GM18873 (cell line): ENCODE data around the gene ABCA4.
"Not testable (repeated sequence)": the region's sequence is repeated elsewhere in the genome, so short reads cannot be mapped to it uniquely, and the experiment has no call there.

Experiments used
- ATAC-seq: cut with Tn5 transposase; IDR thresholded peaks from one replicate; pipeline ENCODE4 v1.9.1; 2021; ENCODE audit warnings: mild to moderate bottlenecking, moderate library complexity, moderate number of reproducible peaks; ENCODE audit not compliant: unreplicated experiment, low FRiP score

The ABCA4 gene

DNA sequence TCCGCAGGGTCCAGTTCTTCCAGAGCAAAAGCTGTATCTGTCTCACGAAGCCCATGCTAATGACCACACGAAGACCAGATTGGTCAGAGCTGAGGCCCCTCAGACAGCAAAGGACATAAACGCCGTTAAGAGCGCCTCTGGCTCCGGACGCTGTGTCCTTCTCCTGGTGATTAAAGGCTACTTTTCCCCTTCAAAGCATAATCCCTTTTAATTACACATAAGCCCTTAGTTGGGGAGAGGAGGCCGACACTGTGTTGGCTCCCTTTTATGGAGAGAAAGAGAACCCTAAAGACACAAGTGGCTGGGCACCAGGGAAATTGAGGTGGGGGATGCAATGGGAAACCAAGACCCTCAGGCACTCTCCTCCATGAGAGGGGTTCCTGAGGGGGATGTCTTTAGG, at the start of gene ABCA4:
Gene ABCA4 (minus strand): TSS at position 158 of the 400 bp plus-strand sequence. CDS start 103 bp downstream, at position 55.
- no peak for ATAC-seq

DNA sequence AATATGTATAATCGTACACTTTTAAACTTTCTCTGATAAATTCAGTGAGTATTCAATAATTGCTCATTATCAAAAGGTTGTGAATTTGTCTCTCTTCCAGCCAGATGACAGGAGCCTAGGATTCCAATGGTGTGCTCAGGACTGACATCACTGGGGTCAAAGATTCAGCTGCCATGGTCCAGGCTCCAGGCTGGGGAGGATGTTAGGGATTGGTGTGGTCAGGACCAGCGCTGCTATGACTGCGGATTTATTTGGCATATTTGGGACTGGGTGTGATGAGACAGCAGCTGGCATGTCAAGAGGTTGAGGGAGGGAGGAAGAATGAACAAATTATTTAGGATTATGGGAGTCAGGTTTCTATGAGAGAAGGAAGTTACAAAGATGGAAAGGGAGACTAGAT, 48.2 kb upstream of the ABCA4 start:
- ATAC-seq = no peak

DNA sequence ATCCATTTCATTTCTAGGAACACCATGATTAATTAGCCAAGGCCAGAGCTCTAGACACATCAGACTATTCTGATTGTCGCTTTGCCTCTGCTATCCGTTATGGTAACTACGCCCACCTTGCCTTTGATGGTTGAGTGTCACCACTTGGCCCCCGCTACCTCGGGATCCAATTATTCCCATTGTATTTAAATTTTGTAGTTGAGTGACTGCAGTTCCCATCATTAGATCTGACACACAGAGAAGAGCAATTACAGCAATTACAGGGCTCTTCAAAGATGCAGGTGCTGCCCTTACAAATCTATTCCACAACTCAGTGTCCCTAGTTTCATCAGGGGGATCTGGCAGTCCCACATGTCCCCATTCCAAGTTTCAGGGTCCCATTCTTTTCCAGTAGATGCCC, 44.9 kb upstream of the ABCA4 start:
- ATAC-seq = no peak

DNA sequence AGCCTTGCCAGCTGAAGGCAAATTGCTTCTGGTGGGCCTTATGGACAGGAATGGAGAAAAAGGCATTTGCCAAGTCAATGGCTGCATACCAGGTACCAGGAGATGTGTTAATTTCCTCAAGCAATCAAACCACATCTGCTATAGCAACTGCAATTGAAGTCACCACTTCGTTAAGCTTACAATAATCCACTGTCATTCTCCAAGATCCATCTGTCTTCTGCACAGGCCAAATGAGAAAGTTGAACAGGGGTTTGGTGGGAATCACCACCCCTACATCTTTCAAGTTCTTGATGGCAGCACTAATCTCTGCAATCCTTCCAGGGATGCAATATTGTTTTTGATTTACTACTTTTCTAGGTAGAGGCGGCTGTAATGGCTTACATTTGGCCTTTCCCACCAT, 43.9 kb upstream of the ABCA4 start:
- ATAC-seq = not testable (repeated sequence)

DNA sequence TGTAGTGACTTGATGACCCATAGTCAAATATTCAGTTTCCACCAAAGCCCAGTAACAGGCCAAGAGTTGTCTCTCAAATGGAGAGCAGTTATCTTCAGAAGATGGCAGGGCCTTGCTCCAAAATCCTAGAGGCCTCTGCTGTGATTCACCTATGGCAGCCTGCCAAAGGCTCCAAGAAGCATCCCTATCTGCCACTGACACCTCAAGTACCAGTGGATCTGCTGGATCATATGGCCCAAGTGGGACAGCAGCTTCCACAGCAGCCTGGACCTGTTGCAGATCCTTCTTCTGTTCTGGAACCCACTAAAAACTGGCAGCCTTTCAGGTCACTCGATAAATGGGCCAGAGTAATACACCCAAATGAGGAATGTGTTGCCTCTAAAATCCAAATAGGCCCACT, 43.2 kb upstream of the ABCA4 start:
- ATAC-seq = not testable (repeated sequence)

DNA sequence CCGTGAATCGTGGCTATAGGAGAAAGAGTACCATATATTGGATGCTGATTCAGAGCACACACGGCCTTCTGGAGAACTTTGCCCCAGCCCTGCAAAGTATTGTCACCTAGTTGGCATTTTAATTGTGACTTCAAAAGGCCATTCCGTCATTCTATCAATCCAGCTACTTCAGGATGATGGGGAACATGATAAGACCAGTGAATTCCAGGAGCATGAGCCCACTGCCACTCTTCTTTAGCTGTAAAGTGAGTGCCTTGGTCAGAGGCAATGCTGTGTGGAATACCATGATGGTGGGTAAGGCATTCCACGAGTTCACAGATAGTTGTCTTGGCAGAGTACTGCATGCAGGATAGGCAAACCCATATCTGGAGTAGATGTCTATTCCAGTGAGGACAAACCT, 42.3 kb upstream of the ABCA4 start:
- not testable (repeated sequence) for ATAC-seq

DNA sequence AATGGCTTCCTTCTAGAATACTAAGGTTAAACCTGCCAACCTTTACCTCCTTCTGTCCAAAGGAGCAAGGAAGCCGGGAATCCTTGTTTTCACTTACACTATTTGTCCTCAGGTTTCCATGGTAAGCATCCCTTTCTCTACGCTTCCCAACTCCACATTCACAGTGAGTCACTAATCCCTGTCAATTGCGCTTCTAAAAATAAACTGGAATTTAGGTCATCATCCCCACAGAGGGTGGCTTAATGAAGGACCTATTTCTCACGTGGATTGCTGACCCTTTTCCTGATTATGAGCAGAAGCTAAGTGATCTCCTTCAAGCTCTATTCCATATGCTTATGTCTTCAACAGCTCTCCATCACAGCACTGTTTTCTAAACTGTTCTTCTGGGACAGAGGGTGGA, 39.9 kb upstream of the ABCA4 start:
- ATAC-seq = no peak

- no peak for ATAC-seq
Measured at GRCh38 chr1:94156096-94156625, 35.2 kb upstream of the ABCA4 start.

DNA sequence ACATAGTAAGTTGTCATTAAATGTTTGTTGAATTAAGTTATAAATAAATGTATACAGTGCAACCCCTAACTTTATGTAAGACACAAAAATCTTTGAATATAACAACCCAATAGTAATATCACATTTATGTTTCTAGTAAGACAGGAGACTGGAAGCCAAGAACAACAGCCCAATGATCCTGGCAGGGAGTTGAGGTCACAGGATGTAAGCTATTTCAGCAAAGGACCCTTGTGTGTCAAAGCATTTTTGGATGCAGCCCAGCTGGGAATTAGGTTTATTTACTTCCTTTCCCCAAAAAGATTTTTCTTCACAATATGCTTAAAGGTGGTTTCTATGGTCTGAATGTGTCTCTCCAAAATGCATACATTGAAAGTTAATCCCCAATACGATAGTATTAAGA, 34.0 kb upstream of the ABCA4 start:
- no peak for ATAC-seq

- no peak for ATAC-seq
Measured at GRCh38 chr1:94153133-94153532, 32.2 kb upstream of the ABCA4 start.

DNA sequence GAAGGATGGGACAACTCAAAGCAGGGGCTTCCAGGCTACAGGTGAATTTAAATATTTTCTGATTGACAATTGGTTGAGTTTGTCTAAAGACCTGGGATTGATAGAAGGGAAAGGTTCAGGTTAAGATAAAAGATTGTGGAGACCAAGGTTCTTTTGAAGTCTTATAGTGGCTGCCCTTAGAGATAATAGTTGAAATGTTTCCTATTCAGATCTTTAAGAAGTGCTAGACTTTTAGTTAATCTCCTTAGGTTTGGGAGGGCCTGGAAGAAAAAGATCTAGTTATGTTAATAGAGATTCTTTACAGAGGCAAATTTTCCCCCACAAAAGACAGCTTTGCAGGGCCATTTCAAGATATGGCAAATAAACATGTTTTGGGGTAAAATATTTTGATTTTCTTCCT, 28.2 kb upstream of the ABCA4 start:
- not testable (repeated sequence) for ATAC-seq

DNA sequence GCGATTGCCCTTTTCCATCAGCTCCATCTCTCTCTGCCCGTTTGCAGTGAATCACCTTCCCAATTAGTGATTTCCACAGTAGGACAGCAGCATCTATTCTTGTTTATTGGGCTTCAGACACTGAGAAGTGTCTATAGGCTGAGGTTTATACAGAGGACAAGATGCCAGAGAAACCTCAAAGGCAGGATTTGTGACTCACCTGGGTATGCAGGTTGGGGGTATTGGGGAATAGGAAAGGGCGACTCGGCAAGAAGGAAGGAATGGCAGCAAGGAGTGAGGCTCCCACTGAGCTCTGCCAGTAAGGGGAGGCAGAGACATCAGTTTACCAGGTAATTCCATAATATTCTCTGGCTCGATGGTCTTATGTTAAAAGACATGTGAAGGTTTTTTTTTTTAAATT, 25.3 kb upstream of the ABCA4 start:
- no peak for ATAC-seq

DNA sequence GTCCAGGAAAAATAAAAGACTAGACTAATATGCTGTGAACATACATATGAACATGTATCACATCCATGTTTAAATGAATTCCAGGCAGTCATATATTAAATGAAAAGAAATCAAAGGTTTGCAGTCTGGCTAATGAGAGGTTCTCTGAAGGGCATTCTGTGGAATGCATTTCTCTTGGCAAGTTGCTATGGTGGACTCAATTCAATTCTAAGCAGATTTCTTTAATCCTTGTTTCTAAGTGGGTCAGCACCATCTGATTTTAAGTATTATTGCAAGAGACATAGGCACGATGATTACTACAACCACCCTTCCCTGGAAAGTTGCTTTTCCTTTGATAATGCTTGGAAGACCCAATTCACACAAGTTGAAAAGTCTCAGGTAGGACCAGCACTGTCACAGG, 23.9 kb upstream of the ABCA4 start:
- ATAC-seq = no peak

GRCh38 chr1:94143809-94144176, 22.8 kb upstream of the ABCA4 start:
- ATAC-seq = no peak

DNA sequence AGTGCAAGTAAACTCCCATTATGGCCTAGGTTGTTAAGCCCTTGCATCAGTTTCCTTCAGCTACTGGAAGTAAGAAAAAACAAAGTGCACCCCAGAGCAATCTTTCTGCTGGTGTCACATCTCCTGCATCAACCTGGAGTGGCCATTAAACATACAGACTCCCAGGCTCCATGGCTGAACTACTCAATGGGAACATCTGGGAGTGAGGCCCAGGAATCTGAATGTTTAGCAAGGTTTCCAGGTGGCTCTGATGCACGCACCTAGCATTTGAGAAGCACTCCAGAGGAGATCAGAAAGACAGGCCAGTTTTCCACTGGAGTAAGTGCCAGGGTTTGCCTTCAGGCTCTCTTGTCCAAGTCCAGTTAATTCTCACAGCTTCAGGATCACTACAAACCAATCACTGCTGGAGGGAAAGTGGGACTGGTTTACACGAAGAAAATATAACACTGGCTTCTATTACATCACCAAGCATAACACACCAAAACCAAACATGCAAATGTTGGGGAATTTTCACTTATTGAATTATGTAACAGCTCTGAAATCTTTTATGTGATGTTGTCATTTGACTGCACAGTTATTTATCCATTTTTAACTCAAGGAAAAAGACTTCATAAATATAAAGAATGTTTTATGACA, 22.3 kb upstream of the ABCA4 start:
- ATAC-seq = no peak

GRCh38 chr1:94142583-94142982, 21.6 kb upstream of the ABCA4 start:
- no peak for ATAC-seq

DNA sequence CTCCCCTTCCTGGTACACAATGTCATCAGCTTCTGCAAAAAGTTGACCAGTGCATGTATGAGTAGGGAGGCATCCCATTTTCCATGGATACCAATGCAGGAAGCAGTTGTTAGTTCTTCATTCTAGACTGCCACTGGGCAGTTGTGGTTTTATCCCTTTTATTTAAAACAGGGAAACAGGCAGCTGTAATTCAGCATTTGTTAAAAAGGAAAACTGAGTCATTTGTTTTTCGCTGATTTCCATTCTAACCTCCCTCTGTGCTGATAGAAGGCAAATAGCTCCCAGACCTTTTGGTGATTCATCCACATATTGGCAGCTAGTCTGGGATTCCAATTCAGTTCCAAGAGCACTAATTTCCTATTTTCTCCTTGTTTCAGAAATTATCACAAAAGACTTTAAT, 21.1 kb upstream of the ABCA4 start:
- ATAC-seq = no peak

DNA sequence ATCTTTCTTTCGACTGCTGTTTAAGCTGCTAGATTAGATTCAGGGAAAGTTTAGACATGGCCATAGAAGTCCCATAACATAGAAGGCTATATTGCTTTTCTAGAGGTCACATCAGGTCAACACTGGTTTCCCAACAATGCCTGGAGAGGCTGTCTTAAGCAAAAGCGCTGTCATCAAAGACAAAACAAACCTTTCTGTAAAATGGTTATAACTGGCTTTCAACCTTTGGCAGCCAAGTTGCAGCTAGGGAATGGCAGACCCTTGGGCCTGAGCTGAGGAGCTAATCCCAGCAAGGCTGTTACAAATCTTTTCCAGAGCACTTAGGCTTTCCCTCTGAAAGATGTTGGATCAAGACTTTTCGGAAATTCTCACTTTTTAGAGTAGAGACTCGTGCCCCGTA, 11.2 kb upstream of the ABCA4 start:
- ATAC-seq = no peak

GRCh38 chr1:94130851-94131595, 10.1 kb upstream of the ABCA4 start:
- ATAC-seq = no peak

DNA sequence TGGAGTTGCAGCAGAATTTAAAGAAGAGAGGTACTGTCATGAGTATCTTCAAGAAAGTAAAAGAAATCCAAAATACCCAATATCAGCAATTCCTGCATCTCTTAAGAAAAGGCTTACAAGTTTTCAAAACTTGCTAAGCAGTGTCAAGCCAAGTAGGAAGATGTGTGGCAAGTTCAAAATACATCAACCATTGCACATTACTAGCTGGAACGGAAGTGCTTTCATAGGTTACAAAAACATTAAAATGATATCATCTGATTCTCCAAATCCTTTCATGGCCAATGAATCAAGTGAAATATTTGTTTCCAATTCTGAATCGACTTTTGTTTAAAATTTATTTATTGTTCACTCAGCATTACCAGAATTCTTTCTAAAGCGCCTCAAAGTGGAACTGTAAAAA, 5.7 kb upstream of the ABCA4 start:
- no peak for ATAC-seq

DNA sequence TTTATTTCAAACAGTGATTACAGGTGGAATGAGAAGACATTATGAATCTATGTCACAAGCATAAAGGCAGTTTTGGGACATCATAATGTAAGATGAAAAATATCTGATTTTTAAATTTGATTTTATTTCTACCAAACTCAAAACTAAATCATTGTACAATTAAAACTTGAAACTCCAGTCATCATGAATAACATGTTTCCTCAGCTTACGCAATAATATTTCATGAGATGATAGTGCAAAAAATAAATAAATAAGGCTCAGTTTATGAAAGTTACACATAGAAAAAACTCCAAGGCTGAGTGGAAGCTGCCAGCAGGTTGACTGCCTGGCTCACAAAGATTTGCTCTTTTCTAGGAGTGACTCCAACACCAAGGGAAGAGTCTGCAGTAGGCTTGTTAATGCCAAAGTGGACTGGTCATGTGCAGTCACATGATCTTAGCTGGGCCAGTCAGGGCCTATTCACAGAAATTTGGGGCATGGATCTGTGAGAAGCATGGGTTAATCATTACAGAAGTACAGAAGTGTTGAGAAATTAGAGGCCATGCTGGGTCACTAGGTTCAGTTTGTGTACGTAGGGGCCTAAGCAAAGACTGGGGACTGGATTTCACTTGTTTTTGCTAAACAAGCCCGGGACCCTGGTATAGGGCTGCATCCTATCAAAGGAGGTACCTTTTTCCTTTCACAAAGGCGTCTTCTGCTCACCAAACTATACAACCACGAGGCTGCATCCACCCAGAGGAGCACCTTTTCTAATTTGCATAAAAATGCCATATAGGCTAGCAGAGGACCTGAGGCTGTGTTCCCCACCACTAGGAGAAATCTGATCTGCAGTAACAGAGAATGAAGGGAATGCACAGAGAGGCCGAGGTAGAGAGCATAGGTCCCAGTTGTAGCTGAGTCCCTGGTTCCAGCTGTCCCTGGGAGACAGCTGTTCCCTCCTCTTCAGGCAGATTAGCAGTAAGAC, 4.9 kb upstream of the ABCA4 start:
- no peak for ATAC-seq
